ENCODE measurements around the gene TUBA4B.

Gene TUBA4B

GRCh38 chr2:219279151-219279915 lies 26.3 kb downstream of the TUBA4B start, which contains the start of gene DNAJB2 (continued):
- no peak for TF ChIP-seq TSHZ1 (tag by site-specific recombination; IDR thresholded peaks at IDR 0.05; ENCODE audit: borderline replicate concordance)
- TF ChIP-seq ZNF221 (tag by site-specific recombination; IDR thresholded peaks at IDR 0.05; ENCODE audit: borderline replicate concordance), result no peak
- no peak for TF ChIP-seq RBAK (tag by site-specific recombination; IDR thresholded peaks at IDR 0.05)
- TF ChIP-seq FEZF1 (tag by site-specific recombination; IDR thresholded peaks at IDR 0.05), result no peak; the same call in 1 of the 2 replicates
- TF ChIP-seq ZNF121 (tag by site-specific recombination; IDR thresholded peaks at IDR 0.05), result no peak
- no peak for TF ChIP-seq ZNF404 (tag by site-specific recombination; IDR thresholded peaks at IDR 0.05)
- TF ChIP-seq ZNF426 (tag by site-specific recombination; IDR thresholded peaks at IDR 0.05), result no peak
- TF ChIP-seq ZNF140 (tag by site-specific recombination; IDR thresholded peaks at IDR 0.05), result no peak
- no peak for TF ChIP-seq ZFP37 (tag by site-specific recombination; IDR thresholded peaks at IDR 0.05)
- no peak for TF ChIP-seq ZNF223 (tag by site-specific recombination; IDR thresholded peaks at IDR 0.05)
- 0 out of 2 replicates have a peak, but pooled peaks have one; percentile 1 for TF ChIP-seq ZNF600 (tag by site-specific recombination; IDR thresholded peaks at IDR 0.05)
- TF ChIP-seq ZNF114 (tag by site-specific recombination; IDR thresholded peaks at IDR 0.05), result no peak
- no peak for TF ChIP-seq ZNF366 (tag by site-specific recombination; conservative IDR thresholded peaks at IDR 0.05)
- no peak for TF ChIP-seq ELK4 (IDR thresholded peaks at IDR 0.05; ENCODE audit: borderline replicate concordance, low read depth, low read length)
- TF ChIP-seq YY2 (tag by site-specific recombination; IDR thresholded peaks at IDR 0.05), result no peak
- TF ChIP-seq GLI4 (tag by site-specific recombination; IDR thresholded peaks at IDR 0.05), result no peak
- TF ChIP-seq ZNF548 (tag by site-specific recombination; IDR thresholded peaks at IDR 0.05), result no peak
- no peak for TF ChIP-seq ZNF449 (tag by site-specific recombination; IDR thresholded peaks at IDR 0.05)
- no peak for TF ChIP-seq ZNF248 (tag by site-specific recombination; IDR thresholded peaks at IDR 0.05)
- no peak; the same call in 1 of the 2 replicates for TF ChIP-seq ZEB2 (tag by site-specific recombination; IDR thresholded peaks at IDR 0.05)
- peak; percentile 86 for TF ChIP-seq SP7 (tag by site-specific recombination; IDR thresholded peaks at IDR 0.05)
- TF ChIP-seq SP3 (tag by site-specific recombination; IDR thresholded peaks at IDR 0.05), result peak; percentile 90
- TF ChIP-seq ZSCAN5A (tag by site-specific recombination; IDR thresholded peaks at IDR 0.05), result no peak
- TF ChIP-seq ZNF155 (tag by site-specific recombination; IDR thresholded peaks at IDR 0.05), result no peak
- no peak for TF ChIP-seq ZNF658 (tag by site-specific recombination; IDR thresholded peaks at IDR 0.05)
- no peak for TF ChIP-seq ZNF768 (tag by site-specific recombination; IDR thresholded peaks at IDR 0.05)
- no peak; the same call in 1 of the 2 replicates for TF ChIP-seq ZBTB17 (tag by site-specific recombination; IDR thresholded peaks at IDR 0.05)
- peak; percentile 96 for TF ChIP-seq ZNF510 (tag by site-specific recombination; IDR thresholded peaks at IDR 0.05; ENCODE audit: insufficient replicate concordance)
- no peak; the same call in none of the 2 replicates for TF ChIP-seq ZBTB10 (tag by site-specific recombination; IDR thresholded peaks at IDR 0.05)

Measured in HEK293 (cell line).